ENCODE measurements around the gene TRAF2.
"Not testable (repeated sequence)": the region's sequence is repeated elsewhere in the genome, so short reads cannot be mapped to it uniquely, and the experiment has no call there.

Gene TRAF2

GRCh38 chr9:136858844-136859757, 27.2 kb upstream of the TRAF2 start:
- DNase-seq = peak; percentile 48

- no peak for DNase-seq
Measured at GRCh38 chr9:136860529-136860928, 25.8 kb upstream of the TRAF2 start.

GRCh38 chr9:136860933-136861873, 25.1 kb upstream of the TRAF2 start:
- DNase-seq = no peak

- DNase-seq = no peak
Measured at GRCh38 chr9:136861874-136862457, 24.4 kb upstream of the TRAF2 start.

GRCh38 chr9:136862849-136863622, 23.3 kb upstream of the TRAF2 start:
- no peak for DNase-seq

- DNase-seq = no peak
Measured at GRCh38 chr9:136863623-136864273, 22.6 kb upstream of the TRAF2 start.

GRCh38 chr9:136865041-136865767, 21.1 kb upstream of the TRAF2 start:
- no peak for DNase-seq

GRCh38 chr9:136865768-136866103, 20.6 kb upstream of the TRAF2 start:
- DNase-seq = no peak

- not testable (repeated sequence) for DNase-seq
Measured at GRCh38 chr9:136866898-136867421, 19.4 kb upstream of the TRAF2 start.

- DNase-seq = no peak
Measured at GRCh38 chr9:136867480-136867879, 18.8 kb upstream of the TRAF2 start.

GRCh38 chr9:136867917-136868316, 18.4 kb upstream of the TRAF2 start:
- DNase-seq = no peak

GRCh38 chr9:136868644-136869043, 17.7 kb upstream of the TRAF2 start:
- no peak for DNase-seq

- not testable (repeated sequence) for DNase-seq
Measured at GRCh38 chr9:136869611-136870010, 16.7 kb upstream of the TRAF2 start.

- peak; percentile 42 for DNase-seq
Measured at GRCh38 chr9:136875155-136875554, 11.2 kb upstream of the TRAF2 start.

- DNase-seq = no peak
Measured at GRCh38 chr9:136876476-136876875, 9.8 kb upstream of the TRAF2 start.

GRCh38 chr9:136880651-136881050, 5.7 kb upstream of the TRAF2 start:
- DNase-seq = peak; percentile 30

GRCh38 chr9:136881691-136882108, 4.6 kb upstream of the TRAF2 start:
- peak; percentile 56 for DNase-seq

- peak; percentile 66 for DNase-seq
Measured at GRCh38 chr9:136882109-136882946, 4.0 kb upstream of the TRAF2 start.

- DNase-seq = not testable (repeated sequence)
Measured at GRCh38 chr9:136882947-136883283, 3.4 kb upstream of the TRAF2 start.

- DNase-seq = not testable (repeated sequence)
Measured at GRCh38 chr9:136883670-136884069, 2.6 kb upstream of the TRAF2 start.
